ENCODE measurements around the gene RIC8A.

RIC8A gene

DNA sequence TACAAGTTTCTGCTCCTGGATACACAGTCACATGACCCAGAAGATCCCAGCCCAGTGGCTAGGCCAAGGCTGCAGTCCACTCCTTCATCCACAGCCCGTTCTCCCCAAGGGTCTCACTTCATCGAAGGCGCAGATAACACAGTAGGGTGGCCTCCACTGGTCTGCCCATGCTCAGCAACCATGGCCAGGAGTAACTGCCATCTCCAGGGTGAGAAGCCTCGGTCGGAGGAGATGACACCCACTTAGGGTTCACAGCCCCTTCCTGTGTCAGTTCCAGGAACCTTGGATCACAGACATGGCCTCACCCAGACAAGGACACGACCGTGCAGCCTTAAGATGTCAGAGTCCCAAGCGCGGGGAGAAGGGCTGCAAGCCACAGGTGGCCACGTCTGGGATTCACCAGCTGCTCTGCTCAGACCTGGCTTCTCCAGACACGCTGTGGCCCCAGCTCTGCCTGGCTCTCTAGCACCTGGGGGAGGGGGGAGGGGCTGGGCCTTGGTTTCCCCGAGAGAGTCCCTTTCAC lies 2.9 kb upstream of the RIC8A start:
- no peak for DNase-seq

- DNase-seq, result no peak
Measured at GRCh38 chr11:205221-206001, 2.1 kb upstream of the RIC8A start.

DNA sequence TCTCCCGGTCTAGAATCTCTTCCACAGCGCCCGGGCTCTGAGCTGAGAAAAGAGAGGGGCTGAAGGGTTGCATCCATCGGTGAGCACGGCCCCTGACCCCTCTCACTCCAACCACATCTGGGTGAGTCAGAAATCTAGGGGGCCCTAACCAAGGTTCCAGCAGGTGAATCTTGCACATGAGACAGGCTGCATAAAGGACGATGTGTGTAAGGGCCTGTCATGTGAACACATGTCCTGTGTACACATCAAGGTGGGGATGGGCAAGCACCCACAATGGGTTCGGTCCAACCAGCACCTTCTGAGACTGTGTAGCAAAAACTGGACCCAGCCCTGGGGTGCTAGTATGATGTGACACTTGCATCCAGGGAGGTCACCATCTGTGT lies 1.5 kb upstream of the RIC8A start:
- DNase-seq, result no peak

- no peak for DNase-seq
Measured at GRCh38 chr11:206526-207207, 841 bp upstream of the RIC8A start.

- no peak for DNase-seq
Measured at GRCh38 chr11:207863-208180, 314 bp downstream of the RIC8A start.

DNA sequence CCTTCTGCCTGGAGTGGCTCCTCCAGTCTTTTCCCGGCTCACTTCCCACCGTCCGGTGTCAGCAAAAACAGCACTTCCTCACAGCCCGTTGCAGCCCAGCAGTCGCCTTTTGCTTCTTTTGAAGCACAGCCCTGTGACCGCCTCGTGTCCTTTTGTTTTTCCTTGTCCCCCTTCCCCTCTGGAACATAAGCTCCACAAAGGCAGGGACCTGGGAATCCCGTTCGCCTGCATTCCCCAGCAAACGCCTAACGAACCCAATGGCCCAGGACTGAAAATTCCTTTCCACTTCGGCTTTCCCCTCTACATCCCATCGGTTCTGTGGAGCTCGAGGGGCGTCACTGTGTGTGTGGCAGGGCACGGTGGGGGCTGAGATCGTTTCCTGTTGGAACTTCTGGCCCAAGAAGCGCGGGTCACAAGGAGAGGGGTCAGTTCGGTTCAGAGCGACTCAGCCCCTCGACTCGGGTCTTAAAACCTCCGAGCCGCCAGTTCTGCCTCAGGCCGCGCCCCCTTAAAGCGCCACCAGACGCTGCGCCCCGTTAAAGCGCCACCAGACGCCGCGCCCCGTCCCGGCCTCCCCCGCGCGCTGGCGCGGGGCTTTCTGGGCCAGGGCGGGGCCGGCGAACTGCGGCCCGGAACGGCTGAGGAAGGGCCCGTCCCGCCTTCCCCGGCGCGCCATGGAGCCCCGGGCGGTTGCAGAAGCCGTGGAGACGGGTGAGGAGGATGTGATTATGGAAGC lies 841 bp downstream of the RIC8A start:
- peak; percentile 71 for DNase-seq

- no peak for DNase-seq
Measured at GRCh38 chr11:208917-209260, 1.4 kb downstream of the RIC8A start.

- DNase-seq, result no peak
Measured at GRCh38 chr11:209275-210121, 2.0 kb downstream of the RIC8A start.

DNA sequence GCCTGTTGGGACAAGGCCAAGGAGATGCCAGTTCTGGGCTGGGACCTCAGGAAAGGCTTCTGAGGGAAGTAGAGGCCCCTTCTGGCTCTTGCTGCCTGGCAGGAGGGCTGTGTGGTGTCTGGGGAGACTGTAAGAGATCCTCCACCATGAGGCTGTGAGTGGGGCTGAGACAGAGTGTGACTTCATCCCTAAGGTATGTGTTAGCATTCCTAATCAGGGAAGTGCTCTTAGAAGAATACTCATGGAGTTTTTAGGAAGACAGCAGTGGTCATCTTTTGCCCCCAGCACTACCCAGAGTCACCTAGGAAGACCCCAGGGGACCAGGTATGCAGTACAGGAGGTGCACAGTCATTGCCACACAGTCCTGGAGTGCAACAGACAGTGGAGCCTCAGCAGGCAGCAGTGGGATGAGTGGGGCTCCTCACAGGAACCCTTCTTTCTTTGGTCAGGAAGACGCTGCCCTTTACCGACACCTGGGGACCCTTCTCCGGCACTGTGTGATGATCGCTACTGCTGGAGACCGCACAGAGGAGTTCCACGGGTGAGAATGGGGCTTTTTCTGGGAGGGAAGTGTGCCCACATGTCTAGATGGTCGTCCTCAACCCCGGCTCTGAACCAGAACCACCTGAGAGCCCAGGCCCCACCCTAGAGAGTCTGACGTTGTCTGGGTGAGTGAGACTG lies 2.8 kb downstream of the RIC8A start:
- no peak for DNase-seq

DNA sequence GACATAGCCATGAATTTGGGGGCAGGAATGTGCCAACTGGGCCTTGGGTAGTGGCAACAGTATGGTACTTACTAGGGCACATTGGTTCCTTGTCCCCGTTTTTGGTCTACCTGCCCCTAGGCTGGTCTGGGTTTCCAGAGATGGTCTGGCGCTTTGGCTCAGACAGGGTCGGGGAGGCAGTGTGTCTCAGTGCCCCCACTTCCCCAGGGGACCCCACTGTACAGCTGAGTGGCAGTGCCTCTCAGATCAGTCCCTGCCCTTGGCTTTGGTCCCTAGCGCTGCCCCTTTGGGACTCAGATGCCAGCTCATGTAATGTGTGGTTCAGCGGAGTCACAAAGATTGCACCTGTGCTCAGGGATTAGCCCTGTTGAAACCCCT lies 3.3 kb downstream of the RIC8A start:
- no peak for DNase-seq

GRCh38 chr11:211295-211694 lies 3.8 kb downstream of the RIC8A start:
- DNase-seq, result no peak

DNA sequence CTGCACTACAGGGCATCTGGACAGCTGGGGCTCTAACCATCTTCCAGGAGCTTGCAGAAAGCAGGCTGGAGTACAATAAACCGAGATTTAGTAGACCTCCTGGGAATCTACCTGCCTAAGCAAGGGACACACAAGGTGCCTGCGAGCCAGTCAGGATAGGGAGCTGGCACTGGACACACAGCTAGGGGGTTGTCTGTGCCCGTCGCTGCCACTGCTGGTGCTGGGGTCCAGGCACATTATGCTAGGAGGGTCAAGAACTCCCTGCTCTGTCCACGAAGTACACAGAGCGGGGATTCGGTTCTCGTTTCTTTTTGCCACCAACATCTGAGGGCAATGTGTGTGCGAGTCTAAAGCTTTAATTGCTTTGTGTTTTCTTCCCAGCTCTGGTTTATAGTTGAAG lies 4.2 kb downstream of the RIC8A start:
- no peak for DNase-seq

- DNase-seq, result no peak
Measured at GRCh38 chr11:212150-213100, 4.9 kb downstream of the RIC8A start.

GRCh38 chr11:213111-213510 lies 5.6 kb downstream of the RIC8A start:
- no peak for DNase-seq

- DNase-seq, result no peak
Measured at GRCh38 chr11:214083-214482, 6.6 kb downstream of the RIC8A start.

GRCh38 chr11:215581-216037 lies 8.1 kb downstream of the RIC8A start:
- DNase-seq, result no peak

- no peak for DNase-seq
Measured at GRCh38 chr11:216081-216974, 8.8 kb downstream of the RIC8A start.

DNA sequence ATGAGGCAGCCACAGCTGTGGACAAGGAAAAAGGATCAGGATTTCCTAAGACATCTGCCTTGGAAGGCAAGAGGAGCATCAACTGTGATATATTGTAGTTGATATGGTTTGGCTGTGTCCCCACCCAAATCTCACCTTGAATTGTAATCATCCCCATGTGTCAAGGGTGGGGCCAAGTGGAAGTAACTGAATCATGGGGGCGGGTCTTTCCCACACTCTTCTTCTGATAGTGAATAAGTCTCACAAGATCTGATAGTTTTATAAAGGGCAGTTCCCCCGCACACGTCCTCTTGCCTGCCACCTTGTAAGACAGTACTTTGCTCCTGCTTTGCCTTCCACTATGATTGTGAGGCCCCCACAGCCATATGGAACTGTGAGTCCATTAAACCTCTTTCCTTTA lies 10.2 kb downstream of the RIC8A start:
- no peak for DNase-seq

DNA sequence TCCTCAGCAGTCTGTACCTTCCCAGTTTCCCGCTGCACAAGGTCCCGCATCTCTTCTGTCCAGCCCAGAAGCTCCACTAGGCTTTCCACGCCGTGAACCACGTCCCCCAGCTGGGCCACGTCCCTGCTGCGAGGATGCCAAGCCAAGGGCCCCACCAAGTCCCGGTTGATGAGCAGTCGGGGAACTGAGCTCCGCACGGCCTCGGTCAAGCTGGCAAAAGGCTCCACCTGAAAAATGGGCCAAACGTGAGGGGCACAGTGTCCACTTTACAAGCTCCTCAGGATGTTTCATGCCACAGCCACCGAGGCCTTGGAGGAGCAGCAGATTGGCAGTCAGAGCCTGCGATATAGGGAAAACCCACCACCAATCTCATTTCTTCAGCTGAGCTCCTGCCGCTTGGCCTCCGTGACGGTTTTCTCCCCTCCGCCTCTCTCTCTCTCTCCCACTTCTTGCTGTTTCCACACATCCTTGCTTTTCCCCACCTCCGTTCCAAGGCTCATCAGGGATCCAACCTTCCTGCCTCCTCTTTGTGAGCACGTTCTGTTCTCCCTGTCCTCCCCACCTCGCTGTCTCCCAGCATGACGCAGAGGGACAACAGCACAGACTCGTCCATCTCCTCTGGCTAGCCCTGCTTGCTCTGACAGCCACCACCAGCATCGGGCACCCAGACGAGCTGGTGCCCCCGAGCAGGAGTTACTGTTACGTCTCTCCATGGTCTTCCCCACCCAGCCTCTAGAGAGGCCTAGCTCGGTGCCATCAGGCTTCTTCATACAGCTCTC lies 11.5 kb downstream of the RIC8A start:
- no peak for DNase-seq

All from NCI-H345 (cell line).